ENCODE results near the gene RPS14. TPM values are rescaled to one million over a fixed set of nuclear protein-coding genes. Genes with fewer than 3 reads are reported as not detected.

The RPS14 gene
- total RNA-seq, 1 donor from 2014 or later = 1,941 TPM

DNA sequence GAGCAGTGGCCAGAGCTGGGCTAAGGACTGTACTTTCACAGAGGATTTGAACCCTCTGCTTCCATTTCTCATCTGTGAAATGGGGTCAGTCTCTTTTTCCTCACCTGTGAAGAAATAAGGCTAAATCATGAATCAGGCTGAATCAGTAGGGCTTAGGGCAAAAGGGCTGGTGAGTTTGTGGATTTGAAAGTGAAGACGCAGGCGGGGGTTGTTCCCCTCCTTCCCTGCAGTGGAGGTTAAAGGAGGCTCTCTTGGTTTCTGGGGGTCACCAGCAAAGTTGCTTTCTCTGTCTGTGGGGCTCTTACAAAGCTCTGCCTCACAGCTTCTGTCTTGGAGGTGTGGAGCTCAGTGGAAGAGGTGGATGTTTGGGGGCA lies 40.7 kb upstream of the RPS14 start:
- H3K36me3 Mint-ChIP-seq (ENCODE audit: insufficient read depth) = peaks cover 6% of the 10 kb centered on the region
- H3K9me3 Mint-ChIP-seq (ENCODE audit: low read depth) = no peaks in the 10 kb centered on the region
- TF ChIP-seq, protein P1, sequence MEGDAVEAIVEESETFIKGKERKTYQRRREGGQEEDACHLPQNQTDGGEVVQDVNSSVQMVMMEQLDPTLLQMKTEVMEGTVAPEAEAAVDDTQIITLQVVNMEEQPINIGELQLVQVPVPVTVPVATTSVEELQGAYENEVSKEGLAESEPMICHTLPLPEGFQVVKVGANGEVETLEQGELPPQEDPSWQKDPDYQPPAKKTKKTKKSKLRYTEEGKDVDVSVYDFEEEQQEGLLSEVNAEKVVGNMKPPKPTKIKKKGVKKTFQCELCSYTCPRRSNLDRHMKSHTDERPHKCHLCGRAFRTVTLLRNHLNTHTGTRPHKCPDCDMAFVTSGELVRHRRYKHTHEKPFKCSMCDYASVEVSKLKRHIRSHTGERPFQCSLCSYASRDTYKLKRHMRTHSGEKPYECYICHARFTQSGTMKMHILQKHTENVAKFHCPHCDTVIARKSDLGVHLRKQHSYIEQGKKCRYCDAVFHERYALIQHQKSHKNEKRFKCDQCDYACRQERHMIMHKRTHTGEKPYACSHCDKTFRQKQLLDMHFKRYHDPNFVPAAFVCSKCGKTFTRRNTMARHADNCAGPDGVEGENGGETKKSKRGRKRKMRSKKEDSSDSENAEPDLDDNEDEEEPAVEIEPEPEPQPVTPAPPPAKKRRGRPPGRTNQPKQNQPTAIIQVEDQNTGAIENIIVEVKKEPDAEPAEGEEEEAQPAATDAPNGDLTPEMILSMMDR (IDR thresholded peaks at IDR 0.05; ENCODE audit: unreplicated experiment) = no peak
- H3K27me3 Mint-ChIP-seq = no peaks in the 10 kb centered on the region
- H3K4me3 Mint-ChIP-seq (ENCODE audit: low read depth) = no peak overlapping the region
- H3K27ac Mint-ChIP-seq = peak overlapping the region; percentile 81
- peaks cover 48% of the 10 kb centered on the region for H3K4me1 Mint-ChIP-seq (ENCODE audit: low read depth)
- no peak for DNase-seq (ENCODE audit: low spot score, unreplicated experiment)

GRCh38 chr5:150489360-150490295 lies 40.1 kb upstream of the RPS14 start:
- Mint-ChIP-seq H3K36me3 (ENCODE audit: insufficient read depth) (peaks cover 6% of the 10 kb centered on the region), H3K4me3 (ENCODE audit: low read depth) (no peak overlapping the region), H3K27me3 (no peaks in the 10 kb centered on the region), H3K4me1 (ENCODE audit: low read depth) (peaks cover 53% of the 10 kb centered on the region), H3K27ac (peak overlapping the region; percentile 82), H3K9me3 (ENCODE audit: low read depth) (no peaks in the 10 kb centered on the region)
- DNase-seq (ENCODE audit: low spot score, unreplicated experiment) = no peak
- TF ChIP-seq, protein P1 (IDR thresholded peaks at IDR 0.05; ENCODE audit: unreplicated experiment) = no peak

DNA sequence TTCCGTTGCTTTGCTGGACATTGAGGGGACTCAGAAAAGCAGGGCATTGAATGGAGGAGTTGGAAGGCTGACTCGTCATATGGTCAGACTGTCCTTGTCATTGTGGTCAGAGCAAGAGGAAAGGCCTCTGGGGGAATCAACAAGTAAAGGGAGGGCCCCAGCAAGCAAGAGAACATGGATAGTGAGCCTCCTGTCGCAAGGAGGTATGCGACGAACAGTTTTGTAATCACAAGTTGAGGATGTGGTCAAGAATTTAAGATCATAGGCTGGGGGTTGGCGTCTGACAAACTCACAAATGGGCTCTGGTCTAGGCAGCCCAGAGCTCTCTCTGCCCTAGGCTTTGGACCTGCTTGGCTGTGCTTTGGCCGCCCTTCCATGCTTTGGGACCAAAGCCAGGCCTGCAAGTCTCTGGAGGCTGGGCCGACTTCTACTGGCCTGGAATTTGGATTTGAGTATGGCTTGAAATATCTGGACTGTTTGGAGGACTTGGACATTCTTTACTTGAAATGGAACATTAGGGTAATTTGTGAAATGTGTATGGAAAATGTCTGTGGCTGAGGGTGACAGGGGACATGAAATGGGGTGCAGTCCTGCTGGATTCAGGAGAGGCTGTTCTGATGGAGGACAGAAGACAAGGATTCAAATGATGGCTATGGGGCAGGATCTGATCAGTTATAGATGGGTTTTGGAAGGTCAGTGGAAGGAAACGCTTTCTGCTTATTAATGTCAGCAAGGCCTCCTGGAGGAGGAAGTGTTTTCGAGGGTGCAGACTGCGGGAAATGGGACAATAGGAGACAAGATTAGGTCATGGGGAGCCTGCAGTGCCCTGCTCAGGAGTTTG lies 39.2 kb upstream of the RPS14 start:
- Mint-ChIP-seq H3K27me3 (no peaks in the 10 kb centered on the region), H3K4me3 (ENCODE audit: low read depth) (peak overlapping the region; percentile 46), H3K9me3 (ENCODE audit: low read depth) (no peaks in the 10 kb centered on the region), H3K36me3 (ENCODE audit: insufficient read depth) (peaks cover 6% of the 10 kb centered on the region), H3K4me1 (ENCODE audit: low read depth) (peaks cover 53% of the 10 kb centered on the region), H3K27ac (peak overlapping the region; percentile 37)
- DNase-seq (ENCODE audit: low spot score, unreplicated experiment) = no peak
- TF ChIP-seq, protein P1 (IDR thresholded peaks at IDR 0.05; ENCODE audit: unreplicated experiment) = no peak

GRCh38 chr5:150487199-150488061 lies 37.9 kb upstream of the RPS14 start:
- peaks cover 6% of the 10 kb centered on the region for H3K36me3 Mint-ChIP-seq (ENCODE audit: insufficient read depth)
- no peaks in the 10 kb centered on the region for H3K27me3 Mint-ChIP-seq
- no peak for DNase-seq (ENCODE audit: low spot score, unreplicated experiment)
- no peaks in the 10 kb centered on the region for H3K9me3 Mint-ChIP-seq (ENCODE audit: low read depth)
- H3K4me1 Mint-ChIP-seq (ENCODE audit: low read depth) = peaks cover 55% of the 10 kb centered on the region
- H3K27ac Mint-ChIP-seq = peak overlapping the region; percentile 97
- peak overlapping the region; percentile 84 for H3K4me3 Mint-ChIP-seq (ENCODE audit: low read depth)
- TF ChIP-seq, protein P1 (IDR thresholded peaks at IDR 0.05; ENCODE audit: unreplicated experiment) = peak; percentile 20
